ENCODE measurements around the gene MRPS12. TPM values are rescaled to one million over a fixed set of nuclear protein-coding genes. Genes with fewer than 3 reads are reported as not detected.
A peak's percentile ranks its signal among the peaks of the same experiment; 100 is the strongest.

The MRPS12 gene
- total RNA-seq, 4 donors from 2014 or later, result 29.8 to 56.1 (median 35.6) TPM

- no peaks in the 10 kb centered on the region for H3K27me3 ChIP-seq
- no peaks in the 10 kb centered on the region for H3K4me1 ChIP-seq
- DNase-seq, result peak in 1 of 3 donors; percentile 0
- peaks cover 0 to 30% (median 0%) of the 10 kb centered on the region in 3 donors for H3K36me3 ChIP-seq
- H3K9me3 ChIP-seq, result no peaks in the 10 kb centered on the region
- TF ChIP-seq, protein P1, sequence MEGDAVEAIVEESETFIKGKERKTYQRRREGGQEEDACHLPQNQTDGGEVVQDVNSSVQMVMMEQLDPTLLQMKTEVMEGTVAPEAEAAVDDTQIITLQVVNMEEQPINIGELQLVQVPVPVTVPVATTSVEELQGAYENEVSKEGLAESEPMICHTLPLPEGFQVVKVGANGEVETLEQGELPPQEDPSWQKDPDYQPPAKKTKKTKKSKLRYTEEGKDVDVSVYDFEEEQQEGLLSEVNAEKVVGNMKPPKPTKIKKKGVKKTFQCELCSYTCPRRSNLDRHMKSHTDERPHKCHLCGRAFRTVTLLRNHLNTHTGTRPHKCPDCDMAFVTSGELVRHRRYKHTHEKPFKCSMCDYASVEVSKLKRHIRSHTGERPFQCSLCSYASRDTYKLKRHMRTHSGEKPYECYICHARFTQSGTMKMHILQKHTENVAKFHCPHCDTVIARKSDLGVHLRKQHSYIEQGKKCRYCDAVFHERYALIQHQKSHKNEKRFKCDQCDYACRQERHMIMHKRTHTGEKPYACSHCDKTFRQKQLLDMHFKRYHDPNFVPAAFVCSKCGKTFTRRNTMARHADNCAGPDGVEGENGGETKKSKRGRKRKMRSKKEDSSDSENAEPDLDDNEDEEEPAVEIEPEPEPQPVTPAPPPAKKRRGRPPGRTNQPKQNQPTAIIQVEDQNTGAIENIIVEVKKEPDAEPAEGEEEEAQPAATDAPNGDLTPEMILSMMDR (IDR thresholded peaks at IDR 0.05), result no peak
- TF ChIP-seq POLR2A (IDR thresholded peaks at IDR 0.05), result no peak
- H3K4me3 ChIP-seq, result no peak overlapping the region
- H3K27ac ChIP-seq, result no peak overlapping the region
Observed at GRCh38 chr19:38922482-38922881, 8.3 kb upstream of the MRPS12 start.

DNA sequence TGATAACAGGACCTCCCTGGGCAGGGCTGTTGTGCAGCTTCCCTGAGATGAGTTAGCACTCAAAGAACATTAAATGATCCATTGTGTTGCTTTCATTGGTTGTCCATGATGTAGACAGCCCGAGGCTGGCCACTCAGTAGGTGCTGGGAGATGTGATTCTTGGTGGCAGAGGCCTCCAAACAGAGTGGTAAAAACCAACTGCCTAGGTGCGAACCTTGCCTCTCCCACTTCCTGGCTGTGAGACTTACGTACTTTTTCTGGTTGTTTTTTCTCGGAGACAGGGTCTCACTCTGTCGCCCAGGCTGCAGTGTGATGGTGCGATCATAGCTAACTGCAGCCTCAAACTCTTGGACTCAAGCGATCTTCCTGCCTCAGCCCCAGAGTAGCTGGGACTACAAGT, 6.4 kb upstream of the MRPS12 start:
- H3K27me3 ChIP-seq, result no peaks in the 10 kb centered on the region
- DNase-seq, result peak in 1 of 3 donors; percentile 19
- peaks cover 0 to 30% (median 0%) of the 10 kb centered on the region in 3 donors for H3K36me3 ChIP-seq
- H3K4me3 ChIP-seq, result no peak overlapping the region
- TF ChIP-seq POLR2A (IDR thresholded peaks at IDR 0.05), result no peak
- TF ChIP-seq, protein P1 (IDR thresholded peaks at IDR 0.05), result no peak
- H3K27ac ChIP-seq, result no peak overlapping the region
- H3K9me3 ChIP-seq, result no peaks in the 10 kb centered on the region
- no peaks in the 10 kb centered on the region for H3K4me1 ChIP-seq

- H3K27me3 ChIP-seq, result no peaks in the 10 kb centered on the region
- TF ChIP-seq POLR2A (IDR thresholded peaks at IDR 0.05), result no peak
- TF ChIP-seq, protein P1 (IDR thresholded peaks at IDR 0.05), result no peak
- no peak overlapping the region for H3K4me3 ChIP-seq
- peaks cover 0 to 29% (median 0%) of the 10 kb centered on the region in 3 donors for H3K36me3 ChIP-seq
- H3K9me3 ChIP-seq, result no peaks in the 10 kb centered on the region
- DNase-seq, result no peak
- peaks cover 0 to 15% (median 7%) of the 10 kb centered on the region in 4 donors for H3K4me1 ChIP-seq
- H3K27ac ChIP-seq, result no peak overlapping the region
Observed at GRCh38 chr19:38928391-38929001, 2.2 kb upstream of the MRPS12 start.

DNA sequence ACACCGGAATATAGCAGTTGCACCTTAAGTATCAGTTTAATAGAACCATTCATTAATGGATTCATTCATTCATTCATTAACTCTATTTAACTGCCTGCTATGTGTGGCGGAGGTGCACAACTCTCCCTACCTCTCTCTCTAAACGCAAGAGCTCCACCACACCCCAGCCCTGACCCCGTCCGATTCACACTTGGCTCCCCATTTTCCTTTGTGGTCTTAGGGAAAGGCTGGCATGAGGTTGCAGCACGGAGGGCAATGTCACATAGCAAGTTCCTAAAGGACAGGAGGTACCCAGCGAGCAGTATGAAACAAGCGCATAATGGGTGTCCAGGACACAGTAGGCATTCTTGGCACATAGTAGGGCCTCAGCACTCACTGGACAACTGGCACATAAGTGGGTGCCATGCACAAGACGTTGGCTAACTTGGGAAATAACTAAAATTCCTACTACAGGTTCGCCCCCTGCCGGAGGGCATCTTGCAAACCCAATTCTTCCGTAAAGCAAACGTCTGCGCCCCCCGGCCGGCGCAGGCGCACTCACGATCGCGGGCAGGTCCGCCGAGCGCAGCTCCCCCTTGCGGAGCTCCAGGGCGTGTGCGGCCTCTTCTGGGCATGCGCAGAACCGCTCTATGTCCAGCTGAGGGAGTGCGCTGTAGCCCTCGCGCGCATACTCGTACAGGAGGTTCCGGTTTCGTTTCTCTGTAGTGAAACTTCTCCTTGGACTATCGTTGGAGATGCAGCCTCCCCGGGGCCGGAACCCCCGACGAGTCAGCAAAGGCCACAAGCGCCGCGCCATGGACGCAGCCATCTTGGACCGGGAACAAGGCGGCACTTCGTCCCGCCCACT, 592 bp upstream of the MRPS12 start, which contains the start of gene SARS2:
Gene SARS2 (minus strand): TSS at position 835 of the 847 bp plus-strand sequence. CDS start 27 bp downstream, at position 808.
- Histone ChIP-seq H3K27me3 (no peaks in the 10 kb centered on the region), H3K9me3 (peaks cover 0 to under 1% (median 0%) of the 10 kb centered on the region in 4 donors), H3K36me3 (peaks cover 0 to 22% (median 0%) of the 10 kb centered on the region in 3 donors), H3K27ac (peak within 1 kb of the TSS; percentile 79 to 92 (median 84)), H3K4me1 (peaks cover 0 to 15% (median 7%) of the 10 kb centered on the region in 4 donors), H3K4me3 (peak within 1 kb of the TSS; percentile 52 to 73 (median 70))
- TF ChIP-seq, protein P1 (IDR thresholded peaks at IDR 0.05), result peak; percentile 97 to 100 (median 99)
- TF ChIP-seq POLR2A (IDR thresholded peaks at IDR 0.05), result no peak
- DNase-seq, result peak; percentile 92 to 96 (median 96)

- H3K27ac ChIP-seq, result peak overlapping the region in 2 of 4 donors; percentile 79 to 92
- peaks cover 0 to 15% (median 7%) of the 10 kb centered on the region in 4 donors for H3K4me1 ChIP-seq
- no peak for DNase-seq
- TF ChIP-seq POLR2A (IDR thresholded peaks at IDR 0.05), result no peak
- TF ChIP-seq, protein P1 (IDR thresholded peaks at IDR 0.05), result no peak
- peaks cover 0 to 3% (median 0%) of the 10 kb centered on the region in 4 donors for H3K9me3 ChIP-seq
- peaks cover 0 to 17% (median 0%) of the 10 kb centered on the region in 3 donors for H3K36me3 ChIP-seq
- no peaks in the 10 kb centered on the region for H3K27me3 ChIP-seq
- H3K4me3 ChIP-seq, result peak overlapping the region; percentile 52 to 73 (median 70)
Observed at GRCh38 chr19:38931521-38931793, 713 bp downstream of the MRPS12 start.
